AG09319 (cell line): Measurements from ENCODE around the gene PLBD2.
A peak's percentile ranks its signal among the peaks of the same experiment; 100 is the strongest.
"Not testable (repeated sequence)": the region's sequence is repeated elsewhere in the genome, so short reads cannot be mapped to it uniquely, and the experiment has no call there.

ENCODE experiments used
- DNase-seq: peaks from one replicate; pipeline ENCODE4 v3.0.0-alpha.2; 2010; ENCODE audit warnings: low read depth; ENCODE audit errors: extremely low read depth
- CTCF ChIP-seq: IDR thresholded peaks from 2 replicates; pipeline ENCODE4 v1.5.1; 2011; ENCODE audit warnings: low read depth, mild to moderate bottlenecking, inconsistent platforms, low read length, moderate library complexity

PLBD2 gene

GRCh38 chr12:113347892-113348291 lies 10.5 kb upstream of the PLBD2 start:
- no peak for DNase-seq
- TF ChIP-seq CTCF: no peak

GRCh38 chr12:113348849-113349536 lies 9.4 kb upstream of the PLBD2 start:
- DNase-seq: no peak
- no peak for TF ChIP-seq CTCF

- no peak for DNase-seq
- no peak for TF ChIP-seq CTCF
Observed at GRCh38 chr12:113351089-113351488, 7.3 kb upstream of the PLBD2 start.

- not testable (repeated sequence) for DNase-seq
Observed at GRCh38 chr12:113354192-113354591, 4.2 kb upstream of the PLBD2 start.

GRCh38 chr12:113359133-113359938 lies 949 bp downstream of the PLBD2 start:
- DNase-seq: no peak
- no peak for TF ChIP-seq CTCF

GRCh38 chr12:113359939-113360748 lies 1.8 kb downstream of the PLBD2 start:
- DNase-seq: no peak
- peak; percentile 3; the same call in 1 of the 2 replicates for TF ChIP-seq CTCF

- TF ChIP-seq CTCF: no peak
- DNase-seq: peak; percentile 22
Observed at GRCh38 chr12:113361574-113362370, 3.4 kb downstream of the PLBD2 start.
